A673 (cell line): Measurements from ENCODE around the gene ACACA. TPM values are rescaled to one million over a fixed set of nuclear protein-coding genes. Genes with fewer than 3 reads are reported as not detected.

Experiments used
- BruUV-seq: library from RNA; stranded (reverse); fragments of 400-500 nt; replicated peaks from 2 replicates; lab custom pipeline; 2021; lab: Mats Ljungman, UMichigan
- CTCF ChIA-PET: fragments of 300-600 bp; sonication (Branson Sonifier 250); formaldehyde crosslinking; loops from one replicate; lab custom pipeline; 2022; ENCODE audit warnings: antibody characterized with exemption; lab: Charles Lee
- POLR2A ChIA-PET: fragments of 300-600 bp; sonication (Branson Sonifier 250); formaldehyde crosslinking; loops from one replicate; lab custom pipeline; 2022; ENCODE audit warnings: antibody characterized with exemption; ENCODE audit not compliant: low non-redundant PET; lab: Charles Lee
- DNase-seq: peaks from one replicate; pipeline ENCODE4 v3.0.0-alpha.2; 2015; ENCODE audit warnings: low spot score
- H3K27ac ChIP-seq: fragments of 200-600 bp; sonication (generic); 2 replicates; pipeline ENCODE4 v1.5.1; 2016; ENCODE audit warnings: mixed run types, low read depth, mild to moderate bottlenecking, mixed read lengths, antibody characterized with exemption, low read length; ENCODE audit not compliant: poor library complexity, severe bottlenecking
- H3K27me3 ChIP-seq: fragments of 200-600 bp; sonication (generic); replicated peaks from 2 replicates; pipeline ENCODE4 v1.6.1; 2017; ENCODE audit warnings: mixed run types, low read depth, mild to moderate bottlenecking, mixed read lengths, antibody characterized with exemption, low read length; ENCODE audit not compliant: insufficient read depth, poor library complexity
- H3K36me3 ChIP-seq: fragments of 200-600 bp; sonication (generic); 2 replicates; pipeline ENCODE4 v1.6.1; 2016; ENCODE audit warnings: mixed run types, mild to moderate bottlenecking, mixed read lengths, antibody characterized with exemption, low read length; ENCODE audit not compliant: insufficient read depth, poor library complexity, severe bottlenecking
- H3K4me1 ChIP-seq: fragments of 200-600 bp; sonication (generic); 2 replicates; pipeline ENCODE4 v1.6.1; 2017; ENCODE audit warnings: mixed run types, mild to moderate bottlenecking, mixed read lengths, antibody characterized with exemption, low read length; ENCODE audit not compliant: insufficient read depth, poor library complexity, severe bottlenecking
- H3K4me3 ChIP-seq: fragments of 200-600 bp; sonication (generic); 2 replicates; pipeline ENCODE4 v1.5.1; 2016; ENCODE audit warnings: low read depth, mixed run types, mild to moderate bottlenecking, mixed read lengths, low read length; ENCODE audit not compliant: poor library complexity, severe bottlenecking
- H3K9me3 ChIP-seq: fragments of 200-600 bp; sonication (generic); 2 replicates; pipeline ENCODE4 v1.6.1; 2016; ENCODE audit warnings: mixed run types, low read depth, mild to moderate bottlenecking, mixed read lengths, antibody characterized with exemption, low read length; ENCODE audit not compliant: poor library complexity, severe bottlenecking
- CTCF ChIP-seq: fragments of 300-800, 200-600 bp; sonication (generic); conservative IDR thresholded peaks from 2 replicates; pipeline ENCODE4 v1.5.1; 2017; ENCODE audit warnings: low read depth, mild to moderate bottlenecking, antibody characterized with exemption, low read length, moderate library complexity, mixed read lengths
- EZH2 ChIP-seq: fragments of 200-600 bp; sonication (generic); IDR thresholded peaks from 2 replicates; pipeline ENCODE4 v1.6.1; 2017; ENCODE audit warnings: borderline replicate concordance, low read depth, mild to moderate bottlenecking, mixed read lengths, antibody characterized with exemption, low read length; ENCODE audit not compliant: poor library complexity, severe bottlenecking
- intact Hi-C: fragments of 100-400 bp; cut with micrococcal nuclease; formaldehyde crosslinking; loops from one replicate; pipeline ENCODE4 v1.10.0; 2022; ENCODE audit not compliant: unreplicated experiment
- total RNA-seq: library from RNA; stranded (reverse); gene quantifications from 2 replicates; pipeline ENCODE4 v1.2.3, GENCODE V29; 2021

ACACA gene
- total RNA-seq, 1 experiment from 2014 or later, result 68.3 TPM

GRCh38 chr17:37101306-37101705, 305.3 kb downstream of the ACACA start:
- DNase-seq, result no peak
- CTCF ChIA-PET, result no interaction called here
- TF ChIP-seq EZH2 (no peak), CTCF (no peak)
- peaks cover 8% of the 10 kb centered on the region for H3K36me3 ChIP-seq
- POLR2A ChIA-PET, result interaction anchor here (0.6 kb wide), 1 partner anchor 8 kb away, joined by 4 read pairs; no protein-coding TSS in a partner anchor
- intact Hi-C loops, result no loop called here
- no peaks in the 10 kb centered on the region for H3K9me3 ChIP-seq
- no peak overlapping the region for H3K4me3 ChIP-seq
- no peak overlapping the region for H3K27ac ChIP-seq
- no peaks in the 10 kb centered on the region for H3K4me1 ChIP-seq
- H3K27me3 ChIP-seq, result no peaks in the 10 kb centered on the region
- no TSS peak for BruUV-seq

- Histone ChIP-seq H3K36me3 (peaks cover 14% of the 10 kb centered on the region), H3K9me3 (no peaks in the 10 kb centered on the region), H3K27ac (no peak overlapping the region), H3K27me3 (no peaks in the 10 kb centered on the region), H3K4me1 (no peaks in the 10 kb centered on the region), H3K4me3 (no peak overlapping the region)
- no peak for DNase-seq
- POLR2A ChIA-PET, result no interaction called here
- CTCF ChIA-PET, result no interaction called here
- no peak for TF ChIP-seq CTCF
- TF ChIP-seq EZH2, result no peak
- intact Hi-C loops, result no loop called here
- BruUV-seq, result no TSS peak
Observed at GRCh38 chr17:37100231-37100630, 306.4 kb downstream of the ACACA start.

GRCh38 chr17:37098910-37099664, 307.5 kb downstream of the ACACA start:
- Histone ChIP-seq H3K27ac (no peak overlapping the region), H3K4me1 (no peaks in the 10 kb centered on the region), H3K27me3 (no peaks in the 10 kb centered on the region), H3K9me3 (no peaks in the 10 kb centered on the region), H3K4me3 (no peak overlapping the region), H3K36me3 (peaks cover 14% of the 10 kb centered on the region)
- TF ChIP-seq EZH2 (no peak), CTCF (no peak)
- POLR2A ChIA-PET, result no interaction called here
- CTCF ChIA-PET, result interaction anchor here (0.6 kb wide), 1 partner anchor 496 kb away, joined by 12 read pairs; no protein-coding TSS in a partner anchor
- intact Hi-C loops, result no loop called here
- no TSS peak for BruUV-seq
- DNase-seq, result no peak
